Stimulated activated CD4-positive, alpha-beta T cell treated with anti-CD3 and anti-CD28 coated beads, Interleukin-12 subunit alpha, Interleukin-12 subunit beta, amount 100 ng/mL, for 48 hours (primary cell): ENCODE results near the gene UBAC2.

Source experiments
- DNase-seq, 3 donors: peaks; one replicate each; pipeline ENCODE4 v3.0.0-alpha.2; 2020; ENCODE audit warnings: low read depth in 2 of 3, low spot score in 1 of 3

UBAC2 gene

GRCh38 chr13:99290894-99291293 is 90.2 kb downstream of the UBAC2 start:
- DNase-seq, result no peak

GRCh38 chr13:99293178-99293577 is 92.5 kb downstream of the UBAC2 start:
- no peak for DNase-seq

GRCh38 chr13:99294198-99294597 is 93.5 kb downstream of the UBAC2 start:
- no peak for DNase-seq

GRCh38 chr13:99294958-99295357 is 94.3 kb downstream of the UBAC2 start:
- DNase-seq, result no peak

GRCh38 chr13:99295488-99296252 is 95.0 kb downstream of the UBAC2 start:
- DNase-seq, result no peak

GRCh38 chr13:99296398-99296797 is 95.7 kb downstream of the UBAC2 start:
- DNase-seq, result no peak

- no peak for DNase-seq
Measured at GRCh38 chr13:99297331-99297730, 96.7 kb downstream of the UBAC2 start.

- no peak for DNase-seq
Measured at GRCh38 chr13:99298056-99298455, 97.4 kb downstream of the UBAC2 start.

GRCh38 chr13:99299256-99299919 is 98.7 kb downstream of the UBAC2 start:
- DNase-seq, result no peak

GRCh38 chr13:99299920-99300341 is 99.3 kb downstream of the UBAC2 start:
- no peak for DNase-seq

GRCh38 chr13:99301056-99301838 is 100.6 kb downstream of the UBAC2 start:
- no peak for DNase-seq

GRCh38 chr13:99301913-99302636 is 101.4 kb downstream of the UBAC2 start:
- DNase-seq, result no peak

- DNase-seq, result no peak
Measured at GRCh38 chr13:99302637-99303505, 102.2 kb downstream of the UBAC2 start.

- peak in 2 of 3 donors; percentile 60 to 68 for DNase-seq
Measured at GRCh38 chr13:99303863-99304521, 103.3 kb downstream of the UBAC2 start.

- no peak for DNase-seq
Measured at GRCh38 chr13:99304541-99304940, 103.9 kb downstream of the UBAC2 start.

GRCh38 chr13:99305158-99305557 is 104.5 kb downstream of the UBAC2 start:
- no peak for DNase-seq

GRCh38 chr13:99305566-99305965 is 104.9 kb downstream of the UBAC2 start:
- no peak for DNase-seq

- DNase-seq, result no peak
Measured at GRCh38 chr13:99307247-99307646, 106.6 kb downstream of the UBAC2 start, which contains the start of gene GPR183. GPR183 (minus strand) TSS chr13:99307399; CDS start chr13:99296145, 11,254 bp downstream.

GRCh38 chr13:99307648-99308339 is 107.1 kb downstream of the UBAC2 start:
- peak; percentile 66 to 83 (median 76) for DNase-seq
